Smooth muscle cell of the brain vasculature (primary cell): ENCODE results near the gene OR5A2.
"Not testable (repeated sequence)": the region's sequence is repeated elsewhere in the genome, so short reads cannot be mapped to it uniquely, and the experiment has no call there.

Source experiments
- DNase-seq: peaks from one replicate; pipeline ENCODE4 v3.0.0-alpha.2; 2012; ENCODE audit warnings: low read depth, low spot score

Gene OR5A2, protein sequence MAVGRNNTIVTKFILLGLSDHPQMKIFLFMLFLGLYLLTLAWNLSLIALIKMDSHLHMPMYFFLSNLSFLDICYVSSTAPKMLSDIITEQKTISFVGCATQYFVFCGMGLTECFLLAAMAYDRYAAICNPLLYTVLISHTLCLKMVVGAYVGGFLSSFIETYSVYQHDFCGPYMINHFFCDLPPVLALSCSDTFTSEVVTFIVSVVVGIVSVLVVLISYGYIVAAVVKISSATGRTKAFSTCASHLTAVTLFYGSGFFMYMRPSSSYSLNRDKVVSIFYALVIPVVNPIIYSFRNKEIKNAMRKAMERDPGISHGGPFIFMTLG

DNA sequence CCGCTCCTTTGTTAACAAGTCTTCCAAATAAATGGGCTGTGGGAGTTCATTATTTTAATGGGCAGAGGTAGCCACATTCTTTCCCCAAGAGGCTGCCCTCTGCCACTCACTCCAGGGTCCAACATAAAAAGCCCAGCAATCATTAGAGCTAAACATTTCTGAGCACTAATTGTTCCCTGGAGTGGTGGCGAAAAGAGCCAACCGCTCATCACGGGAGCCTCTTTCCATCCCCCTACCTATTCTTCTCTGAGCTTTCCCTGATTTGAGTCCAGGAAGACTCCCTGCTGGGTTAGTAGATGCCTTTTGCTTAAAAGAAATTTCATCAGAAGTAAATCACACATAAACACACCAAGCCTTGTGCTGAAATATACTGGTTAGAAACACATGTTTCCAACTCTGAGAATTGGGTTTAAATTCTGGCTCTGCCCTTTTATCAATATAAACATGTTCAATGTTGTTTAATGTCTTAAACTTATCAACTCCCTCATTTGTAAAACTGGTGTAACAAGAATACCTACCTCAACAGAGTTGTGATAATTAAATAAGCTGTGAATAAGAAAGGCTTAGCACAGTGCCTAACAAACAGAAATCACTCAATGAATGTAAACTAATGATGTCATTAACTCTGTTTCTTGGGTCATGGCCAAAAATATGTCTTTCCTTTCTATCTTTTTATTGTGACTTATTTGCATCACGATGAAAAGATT lies at the start of gene OR5A2:
TSS of gene OR5A2 (minus strand) at position 53 of the 707 bp plus-strand sequence. CDS start 3,460 bp downstream, outside the sequence.
- DNase-seq = no peak

GRCh38 chr11:59475176-59475575 lies 49.0 kb upstream of the OR5A2 start:
- no peak for DNase-seq

DNA sequence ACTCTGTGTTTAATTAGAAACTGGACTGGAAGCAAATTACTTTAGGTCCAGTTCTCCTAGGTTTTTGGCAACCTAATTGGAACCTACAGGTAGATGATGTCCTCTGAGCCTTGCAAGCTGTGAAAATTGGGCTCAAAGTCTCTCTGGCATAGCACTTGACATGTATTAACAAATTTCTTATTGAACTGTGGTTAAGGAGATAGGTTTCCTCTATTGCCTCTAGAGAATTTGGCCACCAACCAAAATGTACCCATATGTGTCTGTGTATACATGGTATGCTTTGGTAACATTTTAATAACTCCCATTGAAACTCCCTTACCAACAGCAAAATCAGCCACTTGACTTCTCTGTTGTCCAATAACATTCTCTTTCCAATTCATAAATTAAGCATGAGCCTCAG lies 46.8 kb upstream of the OR5A2 start, which contains the start of gene OR4D10:
TSS of gene OR4D10 (plus strand) at position 301 of the 400 bp plus-strand sequence. CDS start 4,115 bp downstream, outside the sequence.
- no peak for DNase-seq

- DNase-seq = no peak
These were observed 37.0 kb upstream of the OR5A2 start for GRCh38 chr11:59463190-59463641.

GRCh38 chr11:59459916-59460315 lies 33.7 kb upstream of the OR5A2 start:
- DNase-seq = no peak

DNA sequence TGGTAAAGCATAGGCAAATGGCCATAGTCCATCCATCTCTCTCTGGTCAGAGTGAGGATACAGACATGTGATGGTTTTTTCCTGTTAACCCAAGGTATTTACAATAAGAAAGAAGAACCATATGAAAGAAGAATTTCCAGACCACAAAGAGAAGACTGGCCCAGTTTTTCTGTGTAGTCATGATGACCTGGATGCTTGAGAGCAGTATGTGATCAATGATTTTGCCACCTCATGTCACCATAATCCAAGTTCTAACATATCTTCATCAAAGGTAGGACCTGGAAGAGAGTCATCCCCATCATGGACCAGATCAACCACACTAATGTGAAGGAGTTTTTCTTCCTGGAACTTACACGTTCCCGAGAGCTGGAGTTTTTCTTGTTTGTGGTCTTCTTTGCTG lies 30.4 kb upstream of the OR5A2 start, which contains the start of gene OR4D6:
TSS of gene OR4D6 (plus strand) at position 301 of the 400 bp plus-strand sequence. CDS start at position 301, 0 bp downstream.
- no peak for DNase-seq

- no peak for DNase-seq
These were observed 22.3 kb upstream of the OR5A2 start for GRCh38 chr11:59448484-59448883.

GRCh38 chr11:59445624-59446023 lies 19.4 kb upstream of the OR5A2 start:
- not testable (repeated sequence) for DNase-seq

- DNase-seq = no peak
These were observed 11.6 kb upstream of the OR5A2 start for GRCh38 chr11:59437770-59438169.

GRCh38 chr11:59436169-59436568 lies 10.0 kb upstream of the OR5A2 start, which contains the start of gene OR5A1:
Gene OR5A1 (plus strand): TSS chr11:59436469. CDS start chr11:59443169, 6,700 bp downstream.
- DNase-seq = no peak

- peak; percentile 21 for DNase-seq
These were observed 3.8 kb upstream of the OR5A2 start for GRCh38 chr11:59429924-59430516.

- no peak for DNase-seq
These were observed 812 bp upstream of the OR5A2 start for GRCh38 chr11:59427068-59427382.

DNA sequence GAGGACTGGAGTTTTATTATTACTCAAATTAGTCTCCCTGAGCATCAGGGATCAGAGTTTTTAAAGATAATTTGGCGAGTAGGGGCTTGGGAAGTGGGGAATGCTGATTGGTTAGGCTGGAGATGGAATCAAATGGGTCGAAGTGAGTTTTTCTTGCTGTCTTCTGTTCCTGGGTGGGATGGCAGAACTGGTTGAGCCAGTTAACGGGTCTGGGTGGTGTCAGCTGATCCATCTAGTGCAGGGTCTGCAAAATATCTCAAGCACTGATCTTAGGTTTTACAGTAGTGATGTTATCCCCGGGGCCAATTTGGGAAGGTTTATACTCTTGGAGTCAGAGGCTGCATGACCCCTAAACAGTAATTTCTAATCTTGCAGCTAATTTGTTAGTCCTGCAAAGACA lies 1.1 kb downstream of the OR5A2 start:
- DNase-seq = no peak

- no peak for DNase-seq
These were observed 2.4 kb downstream of the OR5A2 start for GRCh38 chr11:59423835-59424234.

DNA sequence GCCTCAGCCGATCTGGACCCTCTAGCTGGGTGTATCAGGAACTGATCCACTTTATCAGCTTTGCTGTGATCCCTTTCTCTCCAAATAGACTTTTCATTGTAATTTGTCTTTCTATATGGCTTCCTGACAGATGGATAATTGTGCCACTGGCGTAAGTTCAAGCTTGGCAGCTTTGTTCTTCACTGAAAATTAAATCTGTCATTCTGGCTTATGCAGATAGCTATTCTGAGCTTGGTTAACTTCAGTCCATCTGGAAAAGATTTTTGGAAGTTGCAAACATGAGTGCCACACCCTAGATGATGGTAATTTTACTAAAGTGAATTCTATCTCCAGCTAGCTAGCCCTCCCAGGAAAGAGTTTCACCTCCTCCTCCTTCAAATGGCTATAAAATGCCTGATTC lies 8.1 kb downstream of the OR5A2 start:
- DNase-seq = no peak

- no peak for DNase-seq
These were observed 9.2 kb downstream of the OR5A2 start for GRCh38 chr11:59417023-59417422.

- no peak for DNase-seq
These were observed 9.6 kb downstream of the OR5A2 start for GRCh38 chr11:59416613-59417012.

GRCh38 chr11:59415111-59415510 lies 11.1 kb downstream of the OR5A2 start:
- no peak for DNase-seq

DNA sequence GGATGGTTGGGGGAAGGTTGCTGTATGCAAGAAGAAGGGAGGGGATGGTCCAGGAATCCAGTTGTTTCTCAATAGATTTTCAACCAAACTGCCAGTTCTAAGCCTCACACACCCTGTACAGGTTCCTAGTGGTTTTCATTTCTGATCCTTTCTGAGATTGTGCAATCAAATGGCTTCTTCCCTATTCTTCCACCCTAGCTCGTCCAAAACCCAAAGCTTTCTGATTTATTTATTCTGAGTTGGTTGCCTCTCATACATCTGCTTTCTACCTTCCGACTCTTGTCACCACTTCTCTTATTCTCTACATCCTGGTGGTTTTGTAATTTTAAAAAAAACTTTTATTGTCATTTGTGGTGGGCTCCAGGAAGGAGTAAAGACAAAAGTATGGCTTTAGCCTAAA lies 12.6 kb downstream of the OR5A2 start:
- DNase-seq = no peak

DNA sequence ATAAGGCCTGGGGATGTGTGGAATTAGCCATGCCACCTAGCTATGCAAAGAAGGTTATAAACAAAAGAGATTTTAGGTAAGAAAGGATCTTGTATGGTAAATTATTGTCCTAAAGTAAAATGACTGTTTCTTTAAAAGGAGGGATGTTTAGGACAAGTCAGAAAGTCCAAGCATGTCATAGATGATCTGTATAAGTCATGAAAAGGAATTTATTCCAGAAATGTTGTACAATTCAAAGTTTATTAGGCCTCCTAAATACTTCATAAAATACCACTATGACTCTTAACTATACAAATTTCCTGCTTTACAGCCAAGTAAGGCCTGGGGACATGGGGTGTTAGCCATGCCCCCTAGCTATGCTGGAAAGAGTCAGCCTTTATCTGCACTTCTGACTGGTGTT lies 22.7 kb downstream of the OR5A2 start:
- no peak for DNase-seq

GRCh38 chr11:59401262-59401552 lies 25.0 kb downstream of the OR5A2 start:
- DNase-seq = no peak

DNA sequence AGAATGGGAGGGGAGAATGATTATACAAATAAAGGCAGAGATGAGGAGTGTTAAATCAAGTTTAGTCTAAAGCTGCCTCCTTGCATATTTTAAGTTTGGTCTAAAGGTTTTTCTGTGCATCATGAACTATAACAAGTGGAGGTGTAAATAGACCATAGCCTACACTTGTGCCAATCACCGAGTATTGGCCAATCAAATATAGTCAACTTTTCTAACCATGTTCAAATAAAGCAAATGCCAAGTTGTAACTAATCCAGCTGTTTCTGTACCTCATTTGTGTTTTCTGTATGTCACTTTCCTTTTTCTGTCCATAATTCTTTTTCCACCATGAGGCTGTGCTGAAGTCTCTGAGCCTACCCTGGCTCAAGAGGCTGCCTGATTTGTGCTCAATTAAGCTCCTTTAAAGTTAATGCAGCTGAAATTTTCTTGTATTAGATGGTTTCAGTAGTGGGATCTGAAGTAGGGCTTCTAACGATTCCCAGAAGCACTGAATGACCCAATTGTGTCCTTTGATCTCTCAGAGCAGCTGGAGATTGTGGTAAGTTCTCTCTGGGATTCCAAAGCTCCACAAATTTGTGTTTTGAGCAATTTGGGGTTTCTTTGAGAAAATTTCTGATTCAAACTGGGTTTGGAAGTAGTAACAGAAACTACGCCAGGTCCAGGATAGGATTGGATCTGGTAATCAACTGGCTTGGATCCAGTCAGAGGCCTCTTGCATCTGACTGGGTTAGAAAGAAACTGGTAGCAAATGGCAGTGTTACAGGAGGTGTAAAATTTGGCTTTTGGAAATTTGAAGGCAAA lies 25.6 kb downstream of the OR5A2 start:
- DNase-seq = no peak
